HG02870 (cell line): ENCODE data around the gene GLCCI1.
"Not testable (repeated sequence)": the region's sequence is repeated elsewhere in the genome, so short reads cannot be mapped to it uniquely, and the experiment has no call there.

Experiments
- ATAC-seq: cut with Tn5 transposase; IDR thresholded peaks from one replicate; pipeline ENCODE4 v1.9.1; 2021; ENCODE audit warnings: mild to moderate bottlenecking, moderate library complexity; ENCODE audit not compliant: unreplicated experiment

GLCCI1 gene

GRCh38 chr7:8042796-8043535 is 74.4 kb downstream of the GLCCI1 start:
- ATAC-seq, result no peak

GRCh38 chr7:8044761-8045430 is 76.3 kb downstream of the GLCCI1 start:
- no peak for ATAC-seq

- ATAC-seq, result not testable (repeated sequence)
Observed at GRCh38 chr7:8048067-8048466, 79.5 kb downstream of the GLCCI1 start.

GRCh38 chr7:8051373-8051772 is 82.8 kb downstream of the GLCCI1 start:
- ATAC-seq, result no peak

GRCh38 chr7:8051998-8052397 is 83.4 kb downstream of the GLCCI1 start:
- no peak for ATAC-seq

- no peak for ATAC-seq
Observed at GRCh38 chr7:8052824-8053223, 84.2 kb downstream of the GLCCI1 start.

GRCh38 chr7:8056439-8056838 is 87.8 kb downstream of the GLCCI1 start:
- ATAC-seq, result no peak

- no peak for ATAC-seq
Observed at GRCh38 chr7:8057566-8057965, 89.0 kb downstream of the GLCCI1 start.

- ATAC-seq, result no peak
Observed at GRCh38 chr7:8058322-8058721, 89.7 kb downstream of the GLCCI1 start.

GRCh38 chr7:8058852-8059251 is 90.3 kb downstream of the GLCCI1 start:
- ATAC-seq, result no peak

GRCh38 chr7:8060241-8060640 is 91.6 kb downstream of the GLCCI1 start:
- ATAC-seq, result no peak

- ATAC-seq, result not testable (repeated sequence)
Observed at GRCh38 chr7:8063300-8063699, 94.7 kb downstream of the GLCCI1 start.

- no peak for ATAC-seq
Observed at GRCh38 chr7:8063706-8064297, 95.2 kb downstream of the GLCCI1 start.

- no peak for ATAC-seq
Observed at GRCh38 chr7:8064828-8065227, 96.2 kb downstream of the GLCCI1 start.

- no peak for ATAC-seq
Observed at GRCh38 chr7:8065356-8065813, 96.8 kb downstream of the GLCCI1 start.

GRCh38 chr7:8068892-8069686 is 100.5 kb downstream of the GLCCI1 start:
- no peak for ATAC-seq

GRCh38 chr7:8070451-8071180 is 102.0 kb downstream of the GLCCI1 start:
- ATAC-seq, result no peak

- ATAC-seq, result no peak
Observed at GRCh38 chr7:8078418-8078817, 109.8 kb downstream of the GLCCI1 start.

- no peak for ATAC-seq
Observed at GRCh38 chr7:8082762-8083161, 114.2 kb downstream of the GLCCI1 start.

GRCh38 chr7:8084836-8085235 is 116.2 kb downstream of the GLCCI1 start:
- no peak for ATAC-seq

GRCh38 chr7:8085420-8085819 is 116.8 kb downstream of the GLCCI1 start:
- ATAC-seq, result no peak
